ENCODE measurements around the gene MRPL53. TPM values are rescaled to one million over a fixed set of nuclear protein-coding genes. Genes with fewer than 3 reads are reported as not detected.
A peak's percentile ranks its signal among the peaks of the same experiment; 100 is the strongest.

MRPL53 gene
- total RNA-seq, 1 experiment from 2014 or later, result 102 TPM

DNA sequence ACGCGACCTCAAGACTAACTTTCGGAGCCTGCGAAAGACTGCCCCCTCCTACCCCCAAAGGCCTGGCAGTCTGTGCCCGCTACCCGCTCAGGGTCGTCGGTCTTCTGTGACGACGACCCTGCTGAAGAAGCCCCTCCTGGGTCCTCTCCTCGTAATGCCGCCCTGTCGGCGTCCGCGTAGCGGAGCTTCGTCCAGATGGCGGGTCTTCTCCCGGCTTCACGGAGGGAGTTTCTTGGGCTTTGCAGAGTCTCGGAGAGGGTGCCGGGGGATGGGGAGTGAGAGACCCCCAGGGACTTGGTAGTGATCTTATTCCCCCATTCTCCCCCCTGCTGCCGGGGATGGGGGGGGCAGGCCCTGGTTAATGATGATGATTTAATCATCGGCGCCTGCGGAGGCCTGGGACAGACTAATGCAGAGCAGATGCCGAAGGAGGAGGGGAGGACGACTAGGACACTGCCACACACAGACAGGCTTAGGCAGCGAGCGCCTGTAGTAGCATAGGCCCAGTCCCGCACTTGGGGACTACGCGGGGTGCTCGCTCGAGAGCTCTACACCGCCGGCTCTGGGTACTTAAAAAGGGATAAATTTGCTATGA, 35.5 kb upstream of the MRPL53 start:
- H3K27me3 ChIP-seq (replicated peaks; ENCODE audit: control insufficient read depth, insufficient read depth, low read length), result no peaks in the 10 kb centered on the region
- no peaks in the 10 kb centered on the region for H3K9me3 ChIP-seq
- BruUV-seq (replicated peaks), result no TSS peak
- Mint-ChIP-seq H3K4me1 (ENCODE audit: low read depth, unreplicated experiment) (peaks cover 28% of the 10 kb centered on the region), H3K27ac (ENCODE audit: unreplicated experiment) (peak overlapping the region; percentile 99), H3K27me3 (ENCODE audit: insufficient read depth, unreplicated experiment) (no peaks in the 10 kb centered on the region), H3K36me3 (ENCODE audit: insufficient read depth, unreplicated experiment) (peaks cover 43% of the 10 kb centered on the region), H3K9me3 (ENCODE audit: unreplicated experiment) (no peaks in the 10 kb centered on the region), H3K4me3 (ENCODE audit: unreplicated experiment) (peak overlapping the region; percentile 91)
- H3K4me1 ChIP-seq, result peaks cover 26% of the 10 kb centered on the region
- peak overlapping the region; percentile 68 for H3K4me3 ChIP-seq (ENCODE audit: low read depth, low read length)
- H3K36me3 ChIP-seq (ENCODE audit: control insufficient read depth, insufficient read depth, low read length), result 0 out of 2 replicates have a peak, but pooled peaks cover 2% of the 10 kb centered on the region
- TF ChIP-seq, protein P1, sequence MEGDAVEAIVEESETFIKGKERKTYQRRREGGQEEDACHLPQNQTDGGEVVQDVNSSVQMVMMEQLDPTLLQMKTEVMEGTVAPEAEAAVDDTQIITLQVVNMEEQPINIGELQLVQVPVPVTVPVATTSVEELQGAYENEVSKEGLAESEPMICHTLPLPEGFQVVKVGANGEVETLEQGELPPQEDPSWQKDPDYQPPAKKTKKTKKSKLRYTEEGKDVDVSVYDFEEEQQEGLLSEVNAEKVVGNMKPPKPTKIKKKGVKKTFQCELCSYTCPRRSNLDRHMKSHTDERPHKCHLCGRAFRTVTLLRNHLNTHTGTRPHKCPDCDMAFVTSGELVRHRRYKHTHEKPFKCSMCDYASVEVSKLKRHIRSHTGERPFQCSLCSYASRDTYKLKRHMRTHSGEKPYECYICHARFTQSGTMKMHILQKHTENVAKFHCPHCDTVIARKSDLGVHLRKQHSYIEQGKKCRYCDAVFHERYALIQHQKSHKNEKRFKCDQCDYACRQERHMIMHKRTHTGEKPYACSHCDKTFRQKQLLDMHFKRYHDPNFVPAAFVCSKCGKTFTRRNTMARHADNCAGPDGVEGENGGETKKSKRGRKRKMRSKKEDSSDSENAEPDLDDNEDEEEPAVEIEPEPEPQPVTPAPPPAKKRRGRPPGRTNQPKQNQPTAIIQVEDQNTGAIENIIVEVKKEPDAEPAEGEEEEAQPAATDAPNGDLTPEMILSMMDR (IDR thresholded peaks at IDR 0.05; ENCODE audit: insufficient read depth in 1 of 2, low read depth in 1 of 2, low read length in 1 of 2, severe bottlenecking in 1 of 2, unreplicated experiment in 1 of 2), result no peak
- ChIA-PET POLR2A (interaction anchor here (0.6 to 1.5 kb wide), 2 partner anchors 22 kb away, joined by 5 to 7 read pairs; partner anchors contain the start of genes AUP1 and HTRA2), CTCF (no interaction called here)
- intact Hi-C loops (cut with micrococcal nuclease; ENCODE audit: unreplicated experiment), result loop anchor here (1.0 to 2.0 kb wide), 6 partner anchors 21 to 79 kb away; partner anchors contain the start of genes AUP1, HTRA2, TTC31 and WBP1
- DNase-seq, result peak; percentile 49 to 58

DNA sequence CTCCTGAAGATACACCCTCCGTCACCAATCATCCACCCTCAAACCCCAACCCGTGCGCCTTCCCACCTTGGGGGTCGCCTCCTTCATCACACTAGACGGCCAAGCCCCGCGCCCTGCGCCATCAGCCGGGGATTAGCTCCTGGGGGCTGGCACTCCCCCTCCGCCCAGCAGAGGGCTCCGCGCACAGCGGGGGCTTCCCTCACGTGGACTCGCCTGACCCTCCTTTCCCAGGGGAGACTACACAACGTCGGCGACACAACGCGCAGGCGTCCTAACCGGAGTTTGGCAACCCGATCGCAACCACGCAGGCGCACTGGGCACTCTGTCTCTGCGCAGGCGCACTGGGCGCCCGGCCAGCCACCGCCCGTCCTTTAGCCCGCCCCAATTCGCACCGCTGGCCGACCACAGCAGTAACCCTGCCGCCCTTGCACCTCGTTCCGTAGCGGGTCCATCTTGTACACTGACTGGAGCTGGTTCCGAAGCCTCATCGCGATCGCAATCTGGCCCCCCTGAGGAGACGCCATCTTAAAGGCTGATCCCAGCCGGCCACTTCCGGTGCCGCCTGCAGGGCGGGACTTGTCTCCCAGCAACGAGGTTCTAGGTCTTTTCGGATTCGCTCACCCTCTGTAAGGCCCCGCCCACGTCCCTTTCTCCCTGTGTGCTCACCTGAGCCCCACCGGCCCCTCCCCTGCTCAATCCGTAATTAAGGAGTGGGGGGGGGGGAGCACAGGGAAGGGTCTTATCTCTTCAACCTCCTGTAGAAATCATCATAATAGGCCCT, 34.9 kb upstream of the MRPL53 start, which contains the start of gene PCGF1:
TSS of gene PCGF1 (minus strand) at position 551 of the 781 bp plus-strand sequence. CDS start at position 524, 27 bp downstream.
- H3K4me1 ChIP-seq, result peaks cover 26% of the 10 kb centered on the region
- Mint-ChIP-seq H3K4me1 (ENCODE audit: low read depth, unreplicated experiment) (peaks cover 28% of the 10 kb centered on the region), H3K27me3 (ENCODE audit: insufficient read depth, unreplicated experiment) (no peaks in the 10 kb centered on the region), H3K36me3 (ENCODE audit: insufficient read depth, unreplicated experiment) (peaks cover 50% of the 10 kb centered on the region), H3K4me3 (ENCODE audit: unreplicated experiment) (peak within 1 kb of the TSS; percentile 91), H3K9me3 (ENCODE audit: unreplicated experiment) (no peaks in the 10 kb centered on the region), H3K27ac (ENCODE audit: unreplicated experiment) (peak within 1 kb of the TSS; percentile 99)
- BruUV-seq (replicated peaks), result no TSS peak
- 0 out of 2 replicates have a peak, but pooled peaks cover 2% of the 10 kb centered on the region for H3K36me3 ChIP-seq (ENCODE audit: control insufficient read depth, insufficient read depth, low read length)
- no peaks in the 10 kb centered on the region for H3K9me3 ChIP-seq
- DNase-seq, result peak; percentile 98 to 99
- H3K27me3 ChIP-seq (replicated peaks; ENCODE audit: control insufficient read depth, insufficient read depth, low read length), result no peaks in the 10 kb centered on the region
- intact Hi-C loops (cut with micrococcal nuclease; ENCODE audit: unreplicated experiment), result loop anchor here (1.0 to 2.0 kb wide), 6 partner anchors 22 to 80 kb away; partner anchors contain the start of genes AUP1, HTRA2, TTC31 and WBP1
- H3K4me3 ChIP-seq (ENCODE audit: low read depth, low read length), result peak within 1 kb of the TSS; percentile 68
- POLR2A ChIA-PET, result interaction anchor here (1.1 to 1.5 kb wide), 2 partner anchors 18 to 23 kb away, joined by 6 to 7 read pairs; partner anchors contain the start of genes AUP1 and HTRA2
- CTCF ChIA-PET, result interaction anchor here (0.9 to 1.8 kb wide), 5 partner anchors 18 to 82 kb away, joined by 3 to 7 read pairs (median 7); partner anchors contain the start of genes AUP1, CCDC142, HTRA2 and TTC31
- TF ChIP-seq, protein P1 (IDR thresholded peaks at IDR 0.05; ENCODE audit: insufficient read depth in 1 of 2, low read depth in 1 of 2, low read length in 1 of 2, severe bottlenecking in 1 of 2, unreplicated experiment in 1 of 2), result peak; percentile 70 to 89

Data from Caco-2 (cell line).